ENCODE data around the gene CNNM2.
"Not testable (repeated sequence)": the region's sequence is repeated elsewhere in the genome, so short reads cannot be mapped to it uniquely, and the experiment has no call there.

CNNM2 gene

GRCh38 chr10:103111918-103112877 lies 194.1 kb downstream of the CNNM2 start:
- DNase-seq, result no peak

- DNase-seq, result no peak
Observed at GRCh38 chr10:103114876-103115275, 196.8 kb downstream of the CNNM2 start.

GRCh38 chr10:103117247-103117646 lies 199.2 kb downstream of the CNNM2 start:
- no peak for DNase-seq

- DNase-seq, result no peak
Observed at GRCh38 chr10:103120546-103120945, 202.5 kb downstream of the CNNM2 start.

- DNase-seq, result no peak
Observed at GRCh38 chr10:103120977-103121735, 203.1 kb downstream of the CNNM2 start.

- DNase-seq, result no peak
Observed at GRCh38 chr10:103123282-103124024, 205.4 kb downstream of the CNNM2 start.

- DNase-seq, result no peak
Observed at GRCh38 chr10:103124420-103125096, 206.5 kb downstream of the CNNM2 start.

GRCh38 chr10:103125323-103126267 lies 207.5 kb downstream of the CNNM2 start:
- DNase-seq, result no peak

- DNase-seq, result no peak
Observed at GRCh38 chr10:103127241-103127640, 209.1 kb downstream of the CNNM2 start.

- DNase-seq, result not testable (repeated sequence)
Observed at GRCh38 chr10:103130180-103130579, 212.1 kb downstream of the CNNM2 start.

- DNase-seq, result no peak
Observed at GRCh38 chr10:103130910-103131309, 212.8 kb downstream of the CNNM2 start.

GRCh38 chr10:103135168-103135567 lies 217.1 kb downstream of the CNNM2 start:
- not testable (repeated sequence) for DNase-seq

- no peak for DNase-seq
Observed at GRCh38 chr10:103139803-103140202, 221.7 kb downstream of the CNNM2 start.
